WERI-Rb-1 (cell line): ENCODE results near the gene WASHC3.

Experiments used
- DNase-seq: peaks from one replicate; pipeline ENCODE4 v3.0.0-alpha.2; 2020
- H3K27ac ChIP-seq: fragments of 250-450 bp; sonication (Bioruptor Pico); 2 replicates; pipeline ENCODE4 v1.5.1; 2020; ENCODE audit warnings: mild to moderate bottlenecking, moderate library complexity
- H3K27me3 ChIP-seq: fragments of 250-450 bp; sonication (Bioruptor Pico); 2 replicates; pipeline ENCODE4 v1.5.1; 2021; ENCODE audit warnings: mild to moderate bottlenecking, low read depth, moderate library complexity; ENCODE audit not compliant: insufficient read depth, severe bottlenecking
- H3K36me3 ChIP-seq: fragments of 250-450 bp; sonication (Bioruptor Pico); 2 replicates; pipeline ENCODE4 v1.5.1; 2020; ENCODE audit warnings: mild to moderate bottlenecking, moderate library complexity
- H3K4me3 ChIP-seq: 2 replicates; pipeline ENCODE4 v1.5.1; 2011; ENCODE audit warnings: low read depth, mild to moderate bottlenecking, control low read depth, low read length
- H3K9me3 ChIP-seq: fragments of 250-450 bp; sonication (Bioruptor Pico); 2 replicates; pipeline ENCODE4 v1.5.1; 2021; ENCODE audit warnings: mild to moderate bottlenecking, moderate library complexity; ENCODE audit not compliant: severe bottlenecking
- TF ChIP-seq, protein P1 (sequence below): IDR thresholded peaks from 2 replicates; pipeline ENCODE4 v1.5.1; 2011; ENCODE audit warnings: low read depth, mild to moderate bottlenecking, control low read depth, inconsistent platforms, low read length

WASHC3 gene

DNA sequence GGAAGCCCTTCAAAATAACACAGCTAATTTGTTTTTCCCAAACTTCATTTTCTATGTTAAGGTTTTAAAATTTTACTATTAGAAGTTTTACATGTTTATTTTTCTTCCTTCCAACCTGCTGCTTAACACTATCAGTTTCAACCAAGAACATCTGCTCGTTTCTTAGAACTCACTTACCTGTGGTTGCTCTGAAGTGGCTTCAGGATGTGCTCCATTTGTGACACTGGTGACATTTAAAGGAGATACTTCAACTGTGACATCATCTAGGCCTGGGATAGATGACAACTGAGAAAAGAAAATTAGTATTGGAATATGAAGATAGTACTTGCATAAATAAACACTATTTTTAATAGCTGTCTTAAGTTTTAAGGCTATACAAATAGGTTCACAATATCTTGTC, 17.9 kb downstream of the WASHC3 start:
- no peak overlapping the region for H3K27ac ChIP-seq
- H3K36me3 ChIP-seq = peaks cover 3% of the 10 kb centered on the region; the same call in 1 of the 2 replicates
- no peak overlapping the region for H3K4me3 ChIP-seq
- no peaks in the 10 kb centered on the region for H3K9me3 ChIP-seq
- TF ChIP-seq, protein P1, sequence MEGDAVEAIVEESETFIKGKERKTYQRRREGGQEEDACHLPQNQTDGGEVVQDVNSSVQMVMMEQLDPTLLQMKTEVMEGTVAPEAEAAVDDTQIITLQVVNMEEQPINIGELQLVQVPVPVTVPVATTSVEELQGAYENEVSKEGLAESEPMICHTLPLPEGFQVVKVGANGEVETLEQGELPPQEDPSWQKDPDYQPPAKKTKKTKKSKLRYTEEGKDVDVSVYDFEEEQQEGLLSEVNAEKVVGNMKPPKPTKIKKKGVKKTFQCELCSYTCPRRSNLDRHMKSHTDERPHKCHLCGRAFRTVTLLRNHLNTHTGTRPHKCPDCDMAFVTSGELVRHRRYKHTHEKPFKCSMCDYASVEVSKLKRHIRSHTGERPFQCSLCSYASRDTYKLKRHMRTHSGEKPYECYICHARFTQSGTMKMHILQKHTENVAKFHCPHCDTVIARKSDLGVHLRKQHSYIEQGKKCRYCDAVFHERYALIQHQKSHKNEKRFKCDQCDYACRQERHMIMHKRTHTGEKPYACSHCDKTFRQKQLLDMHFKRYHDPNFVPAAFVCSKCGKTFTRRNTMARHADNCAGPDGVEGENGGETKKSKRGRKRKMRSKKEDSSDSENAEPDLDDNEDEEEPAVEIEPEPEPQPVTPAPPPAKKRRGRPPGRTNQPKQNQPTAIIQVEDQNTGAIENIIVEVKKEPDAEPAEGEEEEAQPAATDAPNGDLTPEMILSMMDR = no peak
- no peaks in the 10 kb centered on the region for H3K27me3 ChIP-seq
- no peak for DNase-seq

DNA sequence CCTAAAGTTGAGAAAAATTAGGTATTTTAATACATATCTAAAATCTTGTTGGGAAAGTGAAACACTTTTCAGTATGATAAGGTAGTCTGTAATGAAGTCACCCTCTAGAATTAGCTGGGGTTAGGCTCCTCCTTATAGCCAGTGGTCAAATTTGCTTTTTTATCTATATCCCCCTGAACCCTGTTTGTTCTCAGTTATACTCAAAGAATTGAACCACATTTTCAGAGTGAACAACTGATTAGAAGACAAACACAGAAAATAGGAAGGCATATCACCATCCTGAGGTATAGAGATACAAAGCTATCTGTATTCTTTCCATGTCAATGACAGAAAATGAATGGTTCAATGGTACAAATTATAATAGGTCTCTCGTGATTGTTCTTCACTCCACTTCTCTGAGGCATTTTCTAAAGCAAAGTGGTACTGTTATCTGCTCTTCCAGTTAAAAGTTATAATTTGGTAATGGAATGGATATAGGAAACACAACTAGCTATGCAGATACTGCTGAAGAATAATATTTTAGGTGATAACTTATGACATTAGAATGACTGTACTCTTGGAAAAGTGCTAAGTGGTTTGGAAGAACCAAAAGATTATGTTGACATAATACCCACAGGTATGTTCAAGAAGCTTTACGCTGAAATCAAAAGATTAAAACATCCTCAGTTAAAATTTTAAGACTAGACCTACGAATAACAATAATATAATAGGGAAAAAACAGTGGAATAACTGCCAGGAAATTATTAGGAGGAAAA, 27.6 kb downstream of the WASHC3 start:
- no peaks in the 10 kb centered on the region for H3K9me3 ChIP-seq
- no peak for DNase-seq
- no peak overlapping the region for H3K27ac ChIP-seq
- H3K4me3 ChIP-seq = no peak overlapping the region
- TF ChIP-seq, protein P1 = no peak
- no peaks in the 10 kb centered on the region for H3K27me3 ChIP-seq
- H3K36me3 ChIP-seq = no peaks in the 10 kb centered on the region

DNA sequence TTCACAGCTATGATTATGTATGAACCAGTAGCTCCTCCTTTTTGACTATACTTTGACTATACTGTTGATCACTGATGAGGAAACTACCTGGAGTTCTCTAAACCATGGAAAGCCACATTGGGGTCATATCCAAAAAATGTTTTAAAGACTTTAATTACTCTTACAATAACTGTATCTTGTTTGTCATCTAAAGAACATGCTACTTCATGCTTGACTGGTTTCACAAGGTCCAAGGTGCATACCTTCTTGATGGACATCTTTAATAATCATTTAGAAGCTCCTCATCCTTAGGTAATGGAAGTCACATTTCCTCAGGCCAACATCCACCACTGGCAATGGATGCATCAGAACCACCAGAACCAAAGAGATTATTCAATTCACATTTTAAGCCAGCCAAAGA, 29.9 kb downstream of the WASHC3 start:
- TF ChIP-seq, protein P1 = no peak
- Histone ChIP-seq H3K4me3 (no peak overlapping the region), H3K9me3 (no peaks in the 10 kb centered on the region), H3K27me3 (no peaks in the 10 kb centered on the region), H3K27ac (no peak overlapping the region), H3K36me3 (no peaks in the 10 kb centered on the region)
- no peak for DNase-seq

DNA sequence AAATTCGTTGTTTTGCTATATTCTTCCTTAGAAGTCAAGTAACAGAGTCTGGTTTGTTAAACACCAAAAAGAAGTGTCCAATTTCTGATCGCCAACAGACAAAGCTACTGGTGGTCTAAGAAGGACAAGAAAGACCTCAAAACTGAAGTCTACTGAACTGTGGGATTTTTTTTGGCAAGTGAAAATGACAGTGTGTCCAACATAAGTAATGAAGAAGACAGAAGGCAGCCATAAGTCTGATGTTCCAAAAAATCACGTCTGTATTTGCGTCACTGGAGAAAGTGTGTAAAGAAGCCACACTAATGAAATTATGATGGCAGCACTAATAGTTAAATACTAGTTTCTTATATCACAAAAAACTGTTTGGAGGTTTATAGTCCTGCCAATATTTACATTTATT, 32.6 kb downstream of the WASHC3 start:
- TF ChIP-seq, protein P1 = no peak
- no peak overlapping the region for H3K27ac ChIP-seq
- no peaks in the 10 kb centered on the region for H3K36me3 ChIP-seq
- H3K27me3 ChIP-seq = no peaks in the 10 kb centered on the region
- DNase-seq = no peak
- no peaks in the 10 kb centered on the region for H3K9me3 ChIP-seq
- no peak overlapping the region for H3K4me3 ChIP-seq

DNA sequence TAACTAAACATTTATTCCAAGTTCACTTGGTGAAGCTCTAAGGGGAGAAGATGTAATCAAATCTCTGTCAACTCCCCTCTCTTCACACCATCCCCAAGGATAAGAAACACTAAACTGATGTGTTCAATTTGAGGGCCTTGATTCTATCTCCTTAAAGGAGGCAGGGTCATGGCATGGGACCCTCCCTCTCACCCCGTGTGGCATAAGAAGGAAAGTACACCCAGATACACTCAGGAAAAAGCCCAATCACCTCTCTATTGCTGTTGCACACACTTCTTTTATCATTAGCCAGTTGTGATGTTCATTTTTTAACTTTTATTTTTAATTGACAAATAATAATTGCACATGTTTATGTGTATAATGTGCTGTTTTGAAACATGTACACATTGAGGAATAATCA, 35.1 kb downstream of the WASHC3 start:
- H3K4me3 ChIP-seq = no peak overlapping the region
- TF ChIP-seq, protein P1 = no peak
- no peaks in the 10 kb centered on the region for H3K27me3 ChIP-seq
- DNase-seq = no peak
- no peaks in the 10 kb centered on the region for H3K9me3 ChIP-seq
- no peak overlapping the region for H3K27ac ChIP-seq
- H3K36me3 ChIP-seq = no peaks in the 10 kb centered on the region

DNA sequence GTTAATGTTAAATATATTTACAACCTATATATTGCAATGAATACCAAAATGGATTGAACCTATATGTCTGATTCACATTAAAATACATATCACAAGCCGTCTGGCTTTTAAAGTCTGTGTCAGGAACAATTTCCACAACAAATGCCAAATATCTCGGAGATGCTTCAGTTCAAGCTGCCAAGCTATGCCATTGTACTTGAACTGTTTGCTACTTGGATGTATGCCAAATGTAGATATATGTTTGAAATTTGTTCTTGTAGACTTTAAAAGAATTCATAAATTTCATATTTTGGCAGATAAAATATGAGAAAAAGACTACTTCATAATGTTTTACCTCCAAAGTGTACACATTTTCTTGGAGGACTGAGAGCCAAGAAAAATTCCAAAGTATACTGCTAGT, 37.0 kb downstream of the WASHC3 start:
- Histone ChIP-seq H3K9me3 (no peaks in the 10 kb centered on the region), H3K27ac (no peak overlapping the region), H3K27me3 (no peaks in the 10 kb centered on the region), H3K4me3 (no peak overlapping the region), H3K36me3 (no peaks in the 10 kb centered on the region)
- TF ChIP-seq, protein P1 = no peak
- DNase-seq = no peak
